HG02973 (cell line): ENCODE results near the gene TLR8.

ENCODE experiments used
- ATAC-seq: cut with Tn5 transposase; IDR thresholded peaks from one replicate; pipeline ENCODE4 v1.9.1; 2021; ENCODE audit warnings: moderate library complexity; ENCODE audit not compliant: unreplicated experiment

The TLR8 gene

GRCh38 chrX:12906046-12906761 lies at the start of gene TLR8:
Gene TLR8 (plus strand): TSS chrX:12906620. CDS start chrX:12906707, 87 bp downstream.
- ATAC-seq: no peak

- ATAC-seq: no peak
Measured at GRCh38 chrX:12865359-12865758, 41.1 kb upstream of the TLR8 start.

- no peak for ATAC-seq
Measured at GRCh38 chrX:12866451-12867377, 39.7 kb upstream of the TLR8 start, which contains the start of gene TLR7. Gene TLR7 (plus strand): TSS chrX:12867072. CDS start chrX:12867579, 507 bp downstream.

GRCh38 chrX:12867685-12868084 lies 38.7 kb upstream of the TLR8 start:
- ATAC-seq: no peak

- no peak for ATAC-seq
Measured at GRCh38 chrX:12868747-12869146, 37.7 kb upstream of the TLR8 start.

GRCh38 chrX:12871257-12871656 lies 35.2 kb upstream of the TLR8 start:
- ATAC-seq: no peak

GRCh38 chrX:12872741-12873140 lies 33.7 kb upstream of the TLR8 start:
- ATAC-seq: no peak

- ATAC-seq: no peak
Measured at GRCh38 chrX:12874581-12874980, 31.8 kb upstream of the TLR8 start.

GRCh38 chrX:12877386-12877785 lies 29.0 kb upstream of the TLR8 start:
- ATAC-seq: no peak

GRCh38 chrX:12878536-12878935 lies 27.9 kb upstream of the TLR8 start:
- no peak for ATAC-seq

GRCh38 chrX:12881914-12882313 lies 24.5 kb upstream of the TLR8 start:
- no peak for ATAC-seq

GRCh38 chrX:12885508-12885907 lies 20.9 kb upstream of the TLR8 start:
- ATAC-seq: no peak

- no peak for ATAC-seq
Measured at GRCh38 chrX:12886545-12886944, 19.9 kb upstream of the TLR8 start.

- ATAC-seq: no peak
Measured at GRCh38 chrX:12887141-12887540, 19.3 kb upstream of the TLR8 start.

GRCh38 chrX:12887767-12888166 lies 18.7 kb upstream of the TLR8 start:
- no peak for ATAC-seq

GRCh38 chrX:12890467-12890866 lies 16.0 kb upstream of the TLR8 start:
- peak; percentile 47 for ATAC-seq

- ATAC-seq: no peak
Measured at GRCh38 chrX:12891171-12891570, 15.2 kb upstream of the TLR8 start.

GRCh38 chrX:12891915-12892506 lies 14.4 kb upstream of the TLR8 start:
- no peak for ATAC-seq

- no peak for ATAC-seq
Measured at GRCh38 chrX:12892716-12893115, 13.7 kb upstream of the TLR8 start.

- no peak for ATAC-seq
Measured at GRCh38 chrX:12894074-12895030, 12.1 kb upstream of the TLR8 start.
